Measurements from ENCODE around the gene RINT1. TPM values are rescaled to one million over a fixed set of nuclear protein-coding genes. Genes with fewer than 3 reads are reported as not detected.
A peak's percentile ranks its signal among the peaks of the same experiment; 100 is the strongest.
"Not testable (repeated sequence)": the region's sequence is repeated elsewhere in the genome, so short reads cannot be mapped to it uniquely, and the experiment has no call there.

The RINT1 gene
- total RNA-seq, 1 donor from 2014 or later, result 21.9 TPM

- no peak overlapping the region for H3K4me3 ChIP-seq (ENCODE audit: low read depth, low read length)
- peak; percentile 56 for DNase-seq (ENCODE audit: low read depth)
- H3K27me3 ChIP-seq (ENCODE audit: control insufficient read depth, insufficient read depth, low read length), result no peaks in the 10 kb centered on the region
- no peaks in the 10 kb centered on the region for H3K36me3 ChIP-seq (ENCODE audit: control insufficient read depth, insufficient read depth, low read length)
- peak; percentile 73 for TF ChIP-seq CTCF (IDR thresholded peaks at IDR 0.05; ENCODE audit: insufficient read depth, low read length, poor library complexity, severe bottlenecking)
These were observed 57.5 kb downstream of the RINT1 start for GRCh38 chr7:105589356-105590077.

- no peak overlapping the region for H3K4me3 ChIP-seq (ENCODE audit: low read depth, low read length)
- H3K36me3 ChIP-seq (ENCODE audit: control insufficient read depth, insufficient read depth, low read length), result no peaks in the 10 kb centered on the region
- no peaks in the 10 kb centered on the region for H3K27me3 ChIP-seq (ENCODE audit: control insufficient read depth, insufficient read depth, low read length)
- DNase-seq (ENCODE audit: low read depth), result no peak
- no peak for TF ChIP-seq CTCF (IDR thresholded peaks at IDR 0.05; ENCODE audit: insufficient read depth, low read length, poor library complexity, severe bottlenecking)
These were observed 58.8 kb downstream of the RINT1 start for GRCh38 chr7:105590793-105591192.

GRCh38 chr7:105591522-105591921, 59.5 kb downstream of the RINT1 start:
- no peak for TF ChIP-seq CTCF (IDR thresholded peaks at IDR 0.05; ENCODE audit: insufficient read depth, low read length, poor library complexity, severe bottlenecking)
- H3K36me3 ChIP-seq (ENCODE audit: control insufficient read depth, insufficient read depth, low read length), result no peaks in the 10 kb centered on the region
- H3K27me3 ChIP-seq (ENCODE audit: control insufficient read depth, insufficient read depth, low read length), result no peaks in the 10 kb centered on the region
- no peak overlapping the region for H3K4me3 ChIP-seq (ENCODE audit: low read depth, low read length)
- no peak for DNase-seq (ENCODE audit: low read depth)

GRCh38 chr7:105594034-105594433, 62.0 kb downstream of the RINT1 start:
- DNase-seq (ENCODE audit: low read depth), result no peak
- TF ChIP-seq CTCF (IDR thresholded peaks at IDR 0.05; ENCODE audit: insufficient read depth, low read length, poor library complexity, severe bottlenecking), result no peak
- Histone ChIP-seq H3K36me3 (ENCODE audit: control insufficient read depth, insufficient read depth, low read length) (no peaks in the 10 kb centered on the region), H3K4me3 (ENCODE audit: low read depth, low read length) (no peak overlapping the region), H3K27me3 (ENCODE audit: control insufficient read depth, insufficient read depth, low read length) (no peaks in the 10 kb centered on the region)

- no peaks in the 10 kb centered on the region for H3K36me3 ChIP-seq (ENCODE audit: control insufficient read depth, insufficient read depth, low read length)
- no peak for TF ChIP-seq CTCF (IDR thresholded peaks at IDR 0.05; ENCODE audit: insufficient read depth, low read length, poor library complexity, severe bottlenecking)
- H3K4me3 ChIP-seq (ENCODE audit: low read depth, low read length), result no peak overlapping the region
- no peak for DNase-seq (ENCODE audit: low read depth)
- H3K27me3 ChIP-seq (ENCODE audit: control insufficient read depth, insufficient read depth, low read length), result no peaks in the 10 kb centered on the region
These were observed 64.9 kb downstream of the RINT1 start for GRCh38 chr7:105596866-105597265.

- not testable (repeated sequence) for H3K27me3 ChIP-seq (ENCODE audit: control insufficient read depth, insufficient read depth, low read length); DNase-seq (ENCODE audit: low read depth); H3K4me3 ChIP-seq (ENCODE audit: low read depth, low read length); H3K36me3 ChIP-seq (ENCODE audit: control insufficient read depth, insufficient read depth, low read length)
These were observed 67.1 kb downstream of the RINT1 start for GRCh38 chr7:105599080-105599479.
